Mesendoderm (in vitro differentiated cells): Measurements from ENCODE around the gene DES.

Experiments used
- DNase-seq: peaks from one replicate; pipeline ENCODE4 v3.0.0; 2013
- H2AK5ac ChIP-seq: 2 replicates; pipeline ENCODE4 v1.6.1; 2013; ENCODE audit warnings: low read length, inconsistent platforms
- H2BK120ac ChIP-seq: 2 replicates; pipeline ENCODE4 v1.6.1; 2013; ENCODE audit warnings: low read depth, mild to moderate bottlenecking, low read length, moderate library complexity, mixed read lengths
- H2BK15ac ChIP-seq: replicated peaks from 2 replicates; pipeline ENCODE4 v1.6.1; 2013; ENCODE audit warnings: low read depth, mild to moderate bottlenecking, moderate library complexity
- H2BK5ac ChIP-seq: 2 replicates; pipeline ENCODE4 v1.6.1; 2013; ENCODE audit warnings: low read length, inconsistent platforms
- H3K18ac ChIP-seq: 2 replicates; pipeline ENCODE4 v1.6.1; 2013; ENCODE audit warnings: mild to moderate bottlenecking, low read length, mixed read lengths
- H3K23ac ChIP-seq: one replicate; pipeline ENCODE4 v1.6.1; 2013; ENCODE audit warnings: low read length
- H3K27ac ChIP-seq: 2 replicates; pipeline ENCODE4 v1.5.1; 2013; ENCODE audit warnings: low read depth, mild to moderate bottlenecking, inconsistent platforms, low read length, moderate library complexity
- H3K27me3 ChIP-seq: 2 replicates; pipeline ENCODE4 v1.6.1; 2013; ENCODE audit warnings: low read length, control low read depth, mild to moderate bottlenecking, inconsistent platforms; ENCODE audit not compliant: insufficient read depth, poor library complexity
- H3K36me3 ChIP-seq: 2 replicates; pipeline ENCODE4 v1.6.1; 2013; ENCODE audit warnings: low read length, inconsistent platforms; ENCODE audit not compliant: control insufficient read depth, insufficient read depth
- H3K4ac ChIP-seq: one replicate; pipeline ENCODE4 v1.6.1; 2013; ENCODE audit warnings: low read depth, mild to moderate bottlenecking, low read length, moderate library complexity
- H3K4me1 ChIP-seq: 2 replicates; pipeline ENCODE4 v1.6.1; 2013; ENCODE audit warnings: low read depth, low read length, inconsistent platforms; ENCODE audit not compliant: control insufficient read depth
- H3K4me2 ChIP-seq: 2 replicates; pipeline ENCODE4 v1.6.1; 2013; ENCODE audit warnings: low read length
- H3K4me3 ChIP-seq: 2 replicates; pipeline ENCODE4 v1.5.1; 2013; ENCODE audit warnings: mild to moderate bottlenecking, low read length
- H3K56ac ChIP-seq: one replicate; pipeline ENCODE4 v1.6.1; 2013; ENCODE audit warnings: low read length
- H3K79me1 ChIP-seq: 2 replicates; pipeline ENCODE4 v1.6.1; 2013; ENCODE audit warnings: low read length, inconsistent platforms
- H3K79me2 ChIP-seq: 2 replicates; pipeline ENCODE4 v1.6.1; 2013; ENCODE audit warnings: mild to moderate bottlenecking, low read length; ENCODE audit not compliant: control insufficient read depth, insufficient read depth
- H3K9ac ChIP-seq: 2 replicates; pipeline ENCODE4 v1.6.1; 2013; ENCODE audit warnings: low read length, inconsistent platforms
- H4K5ac ChIP-seq: one replicate; pipeline ENCODE4 v1.6.1; 2013; ENCODE audit warnings: low read length
- H4K8ac ChIP-seq: one replicate; pipeline ENCODE4 v1.6.1; 2013; ENCODE audit warnings: low read depth, mild to moderate bottlenecking, control low read depth, low read length, moderate library complexity
- WGBS: extraction: QIAGEN DNeasy Blood & Tissue Kit; methylation state at CpG from one replicate; pipeline ENCODE4 v1.1.7; 2013; ENCODE audit warnings: low lambda C conversion rate, missing lambda C conversion rate; ENCODE audit not compliant: insufficient coverage; ENCODE audit errors: extremely low coverage; 5-methylcytosine and 5-hydroxymethylcytosine counted together

The DES gene

DNA sequence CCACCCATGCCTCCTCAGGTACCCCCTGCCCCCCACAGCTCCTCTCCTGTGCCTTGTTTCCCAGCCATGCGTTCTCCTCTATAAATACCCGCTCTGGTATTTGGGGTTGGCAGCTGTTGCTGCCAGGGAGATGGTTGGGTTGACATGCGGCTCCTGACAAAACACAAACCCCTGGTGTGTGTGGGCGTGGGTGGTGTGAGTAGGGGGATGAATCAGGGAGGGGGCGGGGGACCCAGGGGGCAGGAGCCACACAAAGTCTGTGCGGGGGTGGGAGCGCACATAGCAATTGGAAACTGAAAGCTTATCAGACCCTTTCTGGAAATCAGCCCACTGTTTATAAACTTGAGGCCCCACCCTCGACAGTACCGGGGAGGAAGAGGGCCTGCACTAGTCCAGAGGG, 803 bp upstream of the DES start:
- DNase-seq: no peak
- WGBS: no CpG with 5 or more reads among the region's 9 CpGs

DNA sequence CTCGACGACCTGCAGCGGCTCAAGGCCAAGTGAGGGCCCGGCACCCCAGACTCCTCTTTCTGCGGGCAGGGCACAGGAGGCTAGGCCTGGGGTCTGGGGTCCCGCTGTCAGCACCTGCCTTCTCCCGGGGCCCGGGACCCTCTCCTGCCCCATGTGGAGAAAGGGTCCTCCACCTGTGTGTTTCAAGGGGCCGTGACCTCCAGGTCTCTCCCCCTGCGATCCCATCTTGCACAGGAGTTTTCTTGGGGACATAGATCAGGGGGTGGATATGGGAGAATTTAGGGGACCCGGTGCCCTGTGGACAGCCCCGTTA, 791 bp downstream of the DES start:
- no peak overlapping the region for H3K27ac ChIP-seq
- no CpG with 5 or more reads among the region's 12 CpGs for WGBS

More for the DNA sequence above, 803 bp upstream of the DES start:
- Histone ChIP-seq H3K27me3 (peaks cover 8% of the 10 kb centered on the region), H3K4me2 (no peak overlapping the region), H2AK5ac (no peak overlapping the region), H3K4ac (no peak overlapping the region), H3K23ac (no peak overlapping the region), H4K5ac (no peak overlapping the region), H3K4me3 (no peak overlapping the region), H3K4me1 (no peaks in the 10 kb centered on the region), H3K18ac (no peak overlapping the region), H2BK15ac (no peak overlapping the region), H4K8ac (no peak overlapping the region), H3K27ac (no peak overlapping the region), H3K56ac (no peak overlapping the region), H3K36me3 (no peaks in the 10 kb centered on the region), H3K79me2 (no peaks in the 10 kb centered on the region), H2BK5ac (no peak overlapping the region), H3K9ac (no peak overlapping the region), H2BK120ac (no peak overlapping the region), H3K79me1 (no peaks in the 10 kb centered on the region)

DNA sequence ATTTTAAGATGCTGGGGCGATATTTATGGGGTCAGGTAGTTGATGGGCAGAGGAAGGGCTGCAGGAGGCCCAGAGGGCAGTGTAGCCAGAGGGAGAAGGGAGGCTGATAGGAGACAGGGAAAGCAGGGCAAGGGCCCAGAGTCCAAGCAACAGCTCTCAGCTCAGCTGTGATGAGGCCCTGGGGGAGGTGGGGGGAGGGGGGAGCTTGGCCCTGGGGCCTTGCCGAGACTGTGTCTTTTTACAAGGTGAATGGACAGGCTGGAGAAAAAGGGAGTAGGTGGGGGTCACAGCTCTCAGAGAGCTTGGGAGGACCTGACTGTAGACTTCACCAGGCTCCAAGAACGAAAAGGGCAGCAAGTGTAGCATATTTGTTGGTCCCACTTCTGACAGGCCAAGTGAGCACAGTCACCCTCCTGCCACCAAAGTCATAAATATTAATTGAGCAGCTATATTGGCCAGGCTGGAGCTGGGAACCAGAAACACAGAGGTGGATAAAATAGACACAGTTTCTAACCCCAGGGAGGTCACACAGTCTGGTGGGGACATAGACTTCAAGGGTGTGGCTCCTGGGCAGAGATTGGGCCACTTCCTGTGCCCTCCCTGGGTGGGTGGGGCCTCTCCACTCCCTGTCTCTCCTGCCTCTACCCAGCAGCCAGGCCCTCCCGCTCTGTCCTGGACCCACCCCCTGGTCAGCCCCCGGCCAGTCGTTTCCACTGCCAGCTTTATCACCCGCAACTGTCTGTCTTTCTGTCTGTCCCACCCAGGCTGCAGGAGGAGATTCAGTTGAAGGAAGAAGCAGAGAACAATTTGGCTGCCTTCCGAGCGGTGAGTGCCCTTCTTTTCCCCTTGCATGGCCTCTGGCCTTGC, 1.4 kb downstream of the DES start:
- Histone ChIP-seq H3K56ac (no peak overlapping the region), H3K4me2 (no peak overlapping the region), H3K79me1 (no peaks in the 10 kb centered on the region), H3K36me3 (no peaks in the 10 kb centered on the region), H3K4me1 (no peaks in the 10 kb centered on the region), H3K79me2 (no peaks in the 10 kb centered on the region), H3K27ac (no peak overlapping the region), H2BK120ac (no peak overlapping the region), H2BK5ac (no peak overlapping the region), H2BK15ac (no peak overlapping the region), H3K4me3 (no peak overlapping the region), H3K23ac (no peak overlapping the region), H4K5ac (no peak overlapping the region), H4K8ac (no peak overlapping the region), H3K27me3 (peaks cover 8% of the 10 kb centered on the region), H2AK5ac (no peak overlapping the region), H3K9ac (no peak overlapping the region), H3K4ac (no peak overlapping the region), H3K18ac (no peak overlapping the region)
- no CpG with 5 or more reads among the region's 9 CpGs for WGBS
- DNase-seq: no peak

More for the DNA sequence above, 791 bp downstream of the DES start:
- no peak for DNase-seq
- no peak overlapping the region for H4K8ac ChIP-seq
- no peak overlapping the region for H4K5ac ChIP-seq
- no peak overlapping the region for H3K4me2 ChIP-seq
- no peaks in the 10 kb centered on the region for H3K36me3 ChIP-seq
- no peaks in the 10 kb centered on the region for H3K4me1 ChIP-seq
- no peaks in the 10 kb centered on the region for H3K79me2 ChIP-seq
- no peak overlapping the region for H3K4me3 ChIP-seq
- no peaks in the 10 kb centered on the region for H3K79me1 ChIP-seq
- no peak overlapping the region for H3K9ac ChIP-seq
- H2BK5ac ChIP-seq: no peak overlapping the region
- no peak overlapping the region for H2AK5ac ChIP-seq
- H3K23ac ChIP-seq: no peak overlapping the region
- H2BK120ac ChIP-seq: no peak overlapping the region
- H3K56ac ChIP-seq: peak overlapping the region; percentile 67
- H2BK15ac ChIP-seq: no peak overlapping the region
- no peak overlapping the region for H3K4ac ChIP-seq
- H3K27me3 ChIP-seq: peaks cover 8% of the 10 kb centered on the region
- H3K18ac ChIP-seq: no peak overlapping the region

DNA sequence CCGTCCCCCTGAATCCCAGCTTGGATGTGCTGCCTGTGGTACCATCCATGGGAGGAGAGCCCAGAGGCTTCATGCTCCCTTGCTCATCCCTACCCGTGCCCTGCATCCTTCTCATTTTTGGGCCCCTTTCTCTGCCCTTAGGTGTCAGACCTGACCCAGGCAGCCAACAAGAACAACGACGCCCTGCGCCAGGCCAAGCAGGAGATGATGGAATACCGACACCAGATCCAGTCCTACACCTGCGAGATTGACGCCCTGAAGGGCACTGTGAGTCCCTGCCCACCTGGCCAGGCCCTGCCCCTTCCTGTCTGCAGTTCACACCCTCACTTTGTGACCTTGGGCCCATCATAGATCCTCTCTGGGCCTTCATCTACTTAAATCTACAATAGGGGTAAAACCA, 2.5 kb downstream of the DES start:
- Histone ChIP-seq H3K4me2 (no peak overlapping the region), H2BK15ac (no peak overlapping the region), H4K8ac (no peak overlapping the region), H3K79me2 (no peaks in the 10 kb centered on the region), H3K18ac (no peak overlapping the region), H4K5ac (no peak overlapping the region), H3K4me1 (no peaks in the 10 kb centered on the region), H3K4ac (no peak overlapping the region), H2BK5ac (no peak overlapping the region), H3K4me3 (no peak overlapping the region), H3K23ac (no peak overlapping the region), H3K27me3 (peaks cover 8% of the 10 kb centered on the region), H2BK120ac (no peak overlapping the region), H3K9ac (no peak overlapping the region), H3K36me3 (no peaks in the 10 kb centered on the region), H3K56ac (no peak overlapping the region), H2AK5ac (no peak overlapping the region), H3K79me1 (no peaks in the 10 kb centered on the region), H3K27ac (no peak overlapping the region)
- DNase-seq: no peak
- WGBS: no CpG with 5 or more reads among the region's 8 CpGs

DNA sequence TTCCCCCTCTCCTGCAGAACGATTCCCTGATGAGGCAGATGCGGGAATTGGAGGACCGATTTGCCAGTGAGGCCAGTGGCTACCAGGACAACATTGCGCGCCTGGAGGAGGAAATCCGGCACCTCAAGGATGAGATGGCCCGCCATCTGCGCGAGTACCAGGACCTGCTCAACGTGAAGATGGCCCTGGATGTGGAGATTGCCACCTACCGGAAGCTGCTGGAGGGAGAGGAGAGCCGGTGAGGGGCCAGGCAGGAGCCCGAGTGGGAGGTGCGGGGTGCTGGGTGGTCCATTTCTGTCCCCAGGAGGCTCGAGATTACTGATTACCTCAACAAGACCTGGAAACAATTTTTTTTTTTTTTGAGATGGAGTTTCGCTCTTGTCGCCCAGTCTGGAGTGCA, 3.1 kb downstream of the DES start:
- Histone ChIP-seq H3K4me3 (no peak overlapping the region), H4K8ac (no peak overlapping the region)
- no CpG with 5 or more reads among the region's 17 CpGs for WGBS

More for the DNA sequence above, 3.1 kb downstream of the DES start:
- Histone ChIP-seq H3K4ac (no peak overlapping the region), H3K23ac (no peak overlapping the region), H3K9ac (no peak overlapping the region), H3K4me1 (no peaks in the 10 kb centered on the region), H2BK15ac (no peak overlapping the region), H3K27me3 (peaks cover 8% of the 10 kb centered on the region), H3K27ac (no peak overlapping the region), H2BK120ac (no peak overlapping the region), H3K36me3 (no peaks in the 10 kb centered on the region), H3K18ac (no peak overlapping the region), H4K5ac (no peak overlapping the region), H2BK5ac (no peak overlapping the region), H3K79me1 (no peaks in the 10 kb centered on the region), H3K79me2 (no peaks in the 10 kb centered on the region), H3K56ac (no peak overlapping the region), H3K4me2 (no peak overlapping the region), H2AK5ac (no peak overlapping the region)
- no peak for DNase-seq
